ENCODE results near the gene PSMC3.

The PSMC3 gene

GRCh38 chr11:47442514-47442913, 16.3 kb upstream of the PSMC3 start:
- FAIRE-seq: no peak

GRCh38 chr11:47441421-47441820, 15.2 kb upstream of the PSMC3 start:
- FAIRE-seq: no peak

GRCh38 chr11:47440054-47440476, 13.8 kb upstream of the PSMC3 start:
- FAIRE-seq: no peak

GRCh38 chr11:47438721-47439120, 12.5 kb upstream of the PSMC3 start:
- no peak for FAIRE-seq

- FAIRE-seq: no peak
Measured at GRCh38 chr11:47437746-47438418, 11.6 kb upstream of the PSMC3 start.

- FAIRE-seq: no peak
Measured at GRCh38 chr11:47437218-47437745, 11.0 kb upstream of the PSMC3 start.

GRCh38 chr11:47436726-47437125, 10.5 kb upstream of the PSMC3 start:
- no peak for FAIRE-seq

- no peak for FAIRE-seq
Measured at GRCh38 chr11:47435687-47436086, 9.4 kb upstream of the PSMC3 start.

- no peak for FAIRE-seq
Measured at GRCh38 chr11:47434011-47434786, 8.0 kb upstream of the PSMC3 start.

GRCh38 chr11:47433157-47433556, 6.9 kb upstream of the PSMC3 start:
- FAIRE-seq: no peak

GRCh38 chr11:47431356-47432083, 5.3 kb upstream of the PSMC3 start:
- no peak for FAIRE-seq

- no peak for FAIRE-seq
Measured at GRCh38 chr11:47430524-47430923, 4.3 kb upstream of the PSMC3 start.

- no peak for FAIRE-seq
Measured at GRCh38 chr11:47425611-47426010, 628 bp downstream of the PSMC3 start.

- FAIRE-seq: no peak
Measured at GRCh38 chr11:47418454-47419259, 7.6 kb downstream of the PSMC3 start.

- no peak for FAIRE-seq
Measured at GRCh38 chr11:47417712-47418111, 8.5 kb downstream of the PSMC3 start.

GRCh38 chr11:47415949-47416472, 10.2 kb downstream of the PSMC3 start:
- no peak for FAIRE-seq

GRCh38 chr11:47415091-47415854, 11.0 kb downstream of the PSMC3 start:
- FAIRE-seq: no peak

GRCh38 chr11:47414685-47415070, 11.6 kb downstream of the PSMC3 start:
- no peak for FAIRE-seq

- no peak for FAIRE-seq
Measured at GRCh38 chr11:47413908-47414684, 12.1 kb downstream of the PSMC3 start.

GRCh38 chr11:47413351-47413750, 12.9 kb downstream of the PSMC3 start:
- FAIRE-seq: no peak

Data from endometrium (tissue), 2 donors.